Measurements from ENCODE around the gene LRRC37A3.
"Not testable (repeated sequence)": the region's sequence is repeated elsewhere in the genome, so short reads cannot be mapped to it uniquely, and the experiment has no call there.

LRRC37A3 gene

GRCh38 chr17:64919289-64920025 lies at the start of gene LRRC37A3:
Gene LRRC37A3 (minus strand): TSS chr17:64919478. CDS start chr17:64897257, 22,221 bp downstream.
- peak; percentile 30 for DNase-seq (ENCODE audit: low read depth)

GRCh38 chr17:64965873-64966287 lies 46.6 kb upstream of the LRRC37A3 start:
- DNase-seq (ENCODE audit: low read depth): not testable (repeated sequence)

- not testable (repeated sequence) for DNase-seq (ENCODE audit: low read depth)
These were observed 46.1 kb upstream of the LRRC37A3 start for GRCh38 chr17:64965256-64965872.

- no peak for DNase-seq (ENCODE audit: low read depth)
These were observed 45.5 kb upstream of the LRRC37A3 start for GRCh38 chr17:64964796-64965195.

- DNase-seq (ENCODE audit: low read depth): not testable (repeated sequence)
These were observed 44.5 kb upstream of the LRRC37A3 start for GRCh38 chr17:64963814-64964213.

GRCh38 chr17:64961563-64962378 lies 42.5 kb upstream of the LRRC37A3 start:
- not testable (repeated sequence) for DNase-seq (ENCODE audit: low read depth)

- no peak for DNase-seq (ENCODE audit: low read depth)
These were observed 32.6 kb upstream of the LRRC37A3 start for GRCh38 chr17:64951877-64952276.

GRCh38 chr17:64950871-64951270 lies 31.6 kb upstream of the LRRC37A3 start:
- no peak for DNase-seq (ENCODE audit: low read depth)

- DNase-seq (ENCODE audit: low read depth): no peak
These were observed 27.9 kb upstream of the LRRC37A3 start for GRCh38 chr17:64947152-64947551.

GRCh38 chr17:64941761-64942160 lies 22.5 kb upstream of the LRRC37A3 start:
- DNase-seq (ENCODE audit: low read depth): no peak

GRCh38 chr17:64941045-64941444 lies 21.8 kb upstream of the LRRC37A3 start:
- DNase-seq (ENCODE audit: low read depth): no peak

GRCh38 chr17:64940055-64940454 lies 20.8 kb upstream of the LRRC37A3 start:
- DNase-seq (ENCODE audit: low read depth): no peak

GRCh38 chr17:64938925-64939474 lies 19.7 kb upstream of the LRRC37A3 start:
- no peak for DNase-seq (ENCODE audit: low read depth)

- no peak for DNase-seq (ENCODE audit: low read depth)
These were observed 19.0 kb upstream of the LRRC37A3 start for GRCh38 chr17:64938290-64938689.

- DNase-seq (ENCODE audit: low read depth): no peak
These were observed 16.8 kb upstream of the LRRC37A3 start for GRCh38 chr17:64936117-64936516.

GRCh38 chr17:64934284-64934778 lies 15.1 kb upstream of the LRRC37A3 start:
- not testable (repeated sequence) for DNase-seq (ENCODE audit: low read depth)

- not testable (repeated sequence) for DNase-seq (ENCODE audit: low read depth)
These were observed 13.6 kb upstream of the LRRC37A3 start for GRCh38 chr17:64932850-64933249.

GRCh38 chr17:64930374-64930773 lies 11.1 kb upstream of the LRRC37A3 start:
- not testable (repeated sequence) for DNase-seq (ENCODE audit: low read depth)

GRCh38 chr17:64929419-64930209 lies 10.3 kb upstream of the LRRC37A3 start:
- DNase-seq (ENCODE audit: low read depth): peak; percentile 42

GRCh38 chr17:64928701-64929100 lies 9.4 kb upstream of the LRRC37A3 start:
- DNase-seq (ENCODE audit: low read depth): not testable (repeated sequence)

GRCh38 chr17:64927444-64927843 lies 8.2 kb upstream of the LRRC37A3 start:
- not testable (repeated sequence) for DNase-seq (ENCODE audit: low read depth)
